ENCODE measurements around the gene XKR8. TPM values are rescaled to one million over a fixed set of nuclear protein-coding genes. Genes with fewer than 3 reads are reported as not detected.

Gene XKR8
- polyA plus RNA-seq, 3 donors = 12.3 to 36.7 (median 25.9) TPM

DNA sequence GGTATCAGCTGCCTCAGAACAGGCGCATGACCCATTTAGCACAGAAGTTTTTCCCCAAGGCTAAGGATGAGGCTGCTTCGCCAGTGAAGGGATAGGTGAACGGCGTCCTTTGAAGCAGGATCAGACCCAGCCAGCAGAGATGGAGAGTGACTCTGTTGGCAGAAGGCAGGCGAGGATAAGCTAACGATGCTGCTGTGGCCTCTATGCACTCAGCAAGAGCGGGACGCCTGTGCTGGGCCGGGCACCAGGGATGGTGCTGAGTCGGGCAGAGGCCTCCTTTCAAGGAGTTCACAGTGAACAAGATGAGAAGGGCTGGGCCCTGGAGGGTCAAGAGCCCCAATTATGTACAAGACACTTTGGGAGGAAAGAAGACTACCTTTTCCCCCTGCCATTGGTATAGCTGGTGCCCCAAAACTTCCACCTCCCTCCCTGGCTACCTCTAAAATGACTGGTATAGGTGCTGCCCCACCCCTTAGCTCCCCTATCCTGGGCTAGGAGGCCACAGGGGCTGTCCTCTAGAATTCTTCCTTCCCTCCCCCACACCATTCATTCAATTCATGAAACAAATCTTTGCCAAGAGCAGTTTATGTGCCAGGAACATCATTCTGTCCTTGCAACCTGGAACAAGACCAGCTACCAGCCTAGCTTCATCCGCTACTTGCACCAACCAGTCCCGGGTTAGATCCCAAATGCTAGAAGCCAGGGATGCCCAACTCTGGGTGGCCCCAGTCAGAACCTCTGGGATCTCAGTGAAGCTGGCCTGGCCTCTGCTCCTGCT is 7.5 kb downstream of the XKR8 start:
- peaks cover 74 to 79% of the 10 kb centered on the region in 2 donors for H3K36me3 Mint-ChIP-seq
- no peak overlapping the region for H3K4me2 ChIP-seq (replicated peaks; ENCODE audit: extremely low read depth, low read length, poor library complexity, severe bottlenecking)
- H2AFZ ChIP-seq (ENCODE audit: insufficient read depth, low read depth, low read length, poor library complexity, severe bottlenecking) = no peak overlapping the region
- WGBS (ENCODE audit: insufficient coverage) = 96% methylated on average over 12 of the region's 12 CpGs
- peaks cover 2 to 6% of the 10 kb centered on the region in 2 donors for H3K4me1 ChIP-seq (ENCODE audit: control insufficient read depth in 1 of 2, insufficient read depth in 2 of 2, low read length in 2 of 2)
- peaks cover 62 to 80% of the 10 kb centered on the region in 2 donors for H3K36me3 ChIP-seq (replicated peaks in 1 of 2; ENCODE audit: control insufficient read depth in 1 of 2, insufficient read depth in 2 of 2, low read length in 2 of 2)
- TF ChIP-seq, protein P1, sequence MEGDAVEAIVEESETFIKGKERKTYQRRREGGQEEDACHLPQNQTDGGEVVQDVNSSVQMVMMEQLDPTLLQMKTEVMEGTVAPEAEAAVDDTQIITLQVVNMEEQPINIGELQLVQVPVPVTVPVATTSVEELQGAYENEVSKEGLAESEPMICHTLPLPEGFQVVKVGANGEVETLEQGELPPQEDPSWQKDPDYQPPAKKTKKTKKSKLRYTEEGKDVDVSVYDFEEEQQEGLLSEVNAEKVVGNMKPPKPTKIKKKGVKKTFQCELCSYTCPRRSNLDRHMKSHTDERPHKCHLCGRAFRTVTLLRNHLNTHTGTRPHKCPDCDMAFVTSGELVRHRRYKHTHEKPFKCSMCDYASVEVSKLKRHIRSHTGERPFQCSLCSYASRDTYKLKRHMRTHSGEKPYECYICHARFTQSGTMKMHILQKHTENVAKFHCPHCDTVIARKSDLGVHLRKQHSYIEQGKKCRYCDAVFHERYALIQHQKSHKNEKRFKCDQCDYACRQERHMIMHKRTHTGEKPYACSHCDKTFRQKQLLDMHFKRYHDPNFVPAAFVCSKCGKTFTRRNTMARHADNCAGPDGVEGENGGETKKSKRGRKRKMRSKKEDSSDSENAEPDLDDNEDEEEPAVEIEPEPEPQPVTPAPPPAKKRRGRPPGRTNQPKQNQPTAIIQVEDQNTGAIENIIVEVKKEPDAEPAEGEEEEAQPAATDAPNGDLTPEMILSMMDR (IDR thresholded peaks at IDR 0.05) = no peak
- peak overlapping the region in 1 of 2 donors; percentile 20 for H3K27ac ChIP-seq (ENCODE audit: low read depth in 1 of 2, low read length in 2 of 2)
- peaks cover 13% of the 10 kb centered on the region for H3K4me1 Mint-ChIP-seq
- peaks cover 6% of the 10 kb centered on the region for H4K20me1 ChIP-seq (ENCODE audit: insufficient read depth, low read length)
- no peaks in the 10 kb centered on the region for H3K9me3 Mint-ChIP-seq
- peaks cover 4% of the 10 kb centered on the region for H3K79me2 ChIP-seq (ENCODE audit: insufficient read depth, low read length)
- no peak overlapping the region for H3K9ac ChIP-seq (ENCODE audit: insufficient read depth, low read length, poor library complexity, severe bottlenecking)
- no peaks in the 10 kb centered on the region for H3K9me3 ChIP-seq (replicated peaks in 1 of 2; ENCODE audit: control insufficient read depth in 1 of 2, insufficient read depth in 1 of 2, low read length in 2 of 2)
- DNase-seq = no peak
- no peak overlapping the region for H3K4me3 ChIP-seq (replicated peaks in 1 of 3; ENCODE audit: low read depth in 2 of 3, low read length in 3 of 3)
- intact Hi-C loops (cut with micrococcal nuclease) = no loop called here
- H3K4me3 Mint-ChIP-seq = no peak overlapping the region
- H3K27ac Mint-ChIP-seq = peak overlapping the region in 5 of 7 donors; percentile 20 to 75 (median 41)
- no peaks in the 10 kb centered on the region for H3K27me3 Mint-ChIP-seq (ENCODE audit: low read depth in 3 of 3)
- no peaks in the 10 kb centered on the region for H3K27me3 ChIP-seq (ENCODE audit: control insufficient read depth in 2 of 2, insufficient read depth in 2 of 2, low read length in 2 of 2)

DNA sequence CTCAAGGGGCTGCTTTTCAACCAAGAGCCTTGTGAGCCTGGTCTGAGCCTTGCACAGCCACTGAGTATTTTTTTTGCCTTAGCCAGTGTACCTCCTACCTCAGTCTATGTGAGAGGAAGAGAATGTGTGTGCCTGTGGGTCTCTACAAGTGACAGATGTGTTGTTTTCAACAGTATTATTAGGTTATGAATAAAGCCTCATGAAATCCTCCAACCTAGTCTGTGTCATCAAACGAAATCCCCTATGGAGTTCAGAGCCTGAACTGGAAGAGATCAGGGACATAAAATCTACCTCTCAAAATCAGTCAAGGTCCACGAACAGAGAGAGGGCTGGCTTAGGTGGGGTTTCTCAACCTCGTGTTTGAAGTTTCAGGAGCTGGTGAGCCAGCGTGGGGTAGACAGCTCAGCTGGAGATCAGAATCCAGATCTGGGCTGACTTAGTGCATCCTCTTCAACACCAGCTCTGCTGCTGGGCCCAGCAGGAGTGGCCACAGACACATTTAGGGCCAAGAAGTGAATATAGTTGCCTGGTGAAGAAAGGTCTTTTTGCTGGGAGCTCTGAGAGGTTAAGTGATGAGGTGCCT is 8.2 kb downstream of the XKR8 start:
- Histone ChIP-seq H3K27ac (ENCODE audit: low read depth in 1 of 2, low read length in 2 of 2) (peak overlapping the region in 1 of 2 donors; percentile 20), H3K79me2 (ENCODE audit: insufficient read depth, low read length) (no peaks in the 10 kb centered on the region), H3K4me1 (ENCODE audit: control insufficient read depth in 1 of 2, insufficient read depth in 2 of 2, low read length in 2 of 2) (peaks cover 2 to 6% of the 10 kb centered on the region in 2 donors), H4K20me1 (ENCODE audit: insufficient read depth, low read length) (peaks cover 6% of the 10 kb centered on the region), H2AFZ (ENCODE audit: insufficient read depth, low read depth, low read length, poor library complexity, severe bottlenecking) (no peak overlapping the region), H3K9ac (ENCODE audit: insufficient read depth, low read length, poor library complexity, severe bottlenecking) (no peak overlapping the region), H3K4me3 (replicated peaks in 1 of 3; ENCODE audit: low read depth in 2 of 3, low read length in 3 of 3) (no peak overlapping the region), H3K9me3 (replicated peaks in 1 of 2; ENCODE audit: control insufficient read depth in 1 of 2, insufficient read depth in 1 of 2, low read length in 2 of 2) (no peaks in the 10 kb centered on the region), H3K4me2 (replicated peaks; ENCODE audit: extremely low read depth, low read length, poor library complexity, severe bottlenecking) (no peak overlapping the region), H3K27me3 (ENCODE audit: control insufficient read depth in 2 of 2, insufficient read depth in 2 of 2, low read length in 2 of 2) (no peaks in the 10 kb centered on the region), H3K36me3 (replicated peaks in 1 of 2; ENCODE audit: control insufficient read depth in 1 of 2, insufficient read depth in 2 of 2, low read length in 2 of 2) (peaks cover 66 to 87% of the 10 kb centered on the region in 2 donors)
- no peak for DNase-seq
- Mint-ChIP-seq H3K27me3 (ENCODE audit: low read depth in 3 of 3) (no peaks in the 10 kb centered on the region), H3K4me3 (no peak overlapping the region), H3K4me1 (peaks cover 13% of the 10 kb centered on the region), H3K36me3 (peaks cover 77 to 81% of the 10 kb centered on the region in 2 donors), H3K27ac (peak overlapping the region in 4 of 7 donors; percentile 58 to 86 (median 72)), H3K9me3 (no peaks in the 10 kb centered on the region)
- intact Hi-C loops (cut with micrococcal nuclease) = no loop called here
- 100% methylated on average over 1 of the region's 4 CpGs for WGBS (ENCODE audit: insufficient coverage)
- TF ChIP-seq, protein P1 (IDR thresholded peaks at IDR 0.05) = no peak
